Stimulated activated CD4-positive, alpha-beta T cell treated with anti-CD3 and anti-CD28 coated beads, Interleukin-12 subunit alpha, Interleukin-12 subunit beta, amount 100 ng/mL, for 48 hours (primary cell): ENCODE measurements around the gene ARFIP2.
"Not testable (repeated sequence)": the region's sequence is repeated elsewhere in the genome, so short reads cannot be mapped to it uniquely, and the experiment has no call there.

Experiments used
- DNase-seq, 3 donors: peaks; one replicate each; pipeline ENCODE4 v3.0.0-alpha.2; 2020; ENCODE audit warnings: low read depth in 2 of 3, low spot score in 1 of 3

Gene ARFIP2

DNA sequence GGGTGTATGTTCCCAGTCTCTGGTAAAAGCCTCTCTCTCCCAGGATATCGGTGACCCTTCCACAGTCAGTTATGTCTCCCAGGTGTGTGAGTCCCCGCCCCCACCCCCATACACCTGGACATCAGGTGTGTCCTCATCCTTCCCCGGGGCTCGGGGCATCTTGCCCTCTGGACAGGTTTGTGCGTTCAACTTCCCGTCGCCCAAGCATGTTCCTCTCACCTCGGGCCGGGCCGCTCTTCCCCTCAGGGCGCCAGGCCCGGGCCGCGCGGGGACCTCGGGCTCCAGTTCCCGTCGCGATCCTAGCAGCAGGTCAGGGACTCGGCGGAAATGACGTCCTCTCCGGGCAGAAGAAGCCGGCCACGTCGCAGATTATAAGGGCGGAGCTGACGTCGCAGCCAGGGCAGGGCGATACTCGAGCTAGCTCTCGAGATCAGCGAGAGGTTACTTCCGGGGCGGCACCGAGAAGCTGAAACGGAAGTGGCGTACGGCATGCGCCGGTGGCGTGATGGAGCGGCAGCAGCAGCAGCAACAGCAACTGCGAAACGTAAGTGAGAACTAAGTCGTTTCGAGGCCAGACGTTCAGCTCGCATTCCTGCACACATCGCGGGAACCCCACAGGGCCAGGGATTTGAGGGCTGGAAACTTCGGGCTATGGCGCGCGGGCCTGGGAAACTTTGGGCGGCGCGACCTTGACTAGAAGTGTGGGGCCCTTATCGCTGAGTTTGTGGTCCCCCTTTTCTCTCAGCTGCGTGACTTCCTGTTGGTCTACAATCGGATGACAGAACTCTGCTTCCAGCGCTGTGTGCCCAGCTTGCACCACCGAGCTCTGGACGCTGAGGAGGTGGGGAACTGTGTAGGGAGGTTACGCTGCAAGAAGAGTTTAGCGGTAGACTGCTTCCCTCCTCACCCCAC, at the start of gene ARFIP2, which contains the start of gene TIMM10B:
TSS of gene ARFIP2 (minus strand) at position 320 of the 912 bp plus-strand sequence. CDS start 910 bp downstream, outside the sequence.
TSS of gene TIMM10B (plus strand) at position 490 of the 912 bp plus-strand sequence. CDS start at position 506, 16 bp downstream.
- peak; percentile 92 to 97 (median 95) for DNase-seq

DNA sequence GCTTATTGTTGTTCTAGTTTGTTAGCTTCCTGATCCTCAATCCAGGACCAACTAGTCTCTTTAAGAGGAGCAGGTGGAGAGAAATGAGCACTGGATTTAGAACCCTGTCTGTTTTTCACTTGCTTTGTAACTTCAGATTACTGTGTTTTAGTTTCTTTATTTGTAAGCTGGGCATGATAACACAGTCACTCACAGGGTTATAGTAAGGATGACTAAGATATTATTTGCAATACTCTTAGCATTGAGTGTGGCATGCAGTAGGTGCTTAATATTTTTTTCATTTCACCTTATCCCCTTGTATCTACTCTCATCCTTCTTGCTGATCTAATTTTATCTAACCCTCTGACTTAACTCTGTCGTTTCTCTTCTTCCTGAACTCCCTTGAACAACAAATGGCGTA, 49.7 kb upstream of the ARFIP2 start:
- DNase-seq: no peak

DNA sequence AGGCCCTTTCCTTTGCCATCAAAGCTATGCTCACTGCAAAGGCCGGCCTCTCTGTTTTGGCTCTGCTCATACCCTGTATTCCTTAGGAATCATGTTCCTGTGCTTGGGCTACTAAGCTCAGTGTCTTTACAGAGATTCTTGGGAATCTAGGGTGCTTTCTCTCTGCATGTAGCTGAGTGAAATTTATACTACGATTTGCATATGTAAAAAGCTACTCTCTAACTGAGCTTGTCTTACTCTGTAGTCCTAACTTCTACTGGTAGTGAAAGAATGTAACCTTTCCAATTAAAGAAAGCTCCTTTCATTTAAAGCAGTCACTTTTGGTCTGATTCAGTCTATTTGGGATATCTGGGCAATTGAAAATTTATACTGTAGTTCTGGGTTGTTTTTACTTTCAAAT, 48.1 kb upstream of the ARFIP2 start:
- DNase-seq: no peak

DNA sequence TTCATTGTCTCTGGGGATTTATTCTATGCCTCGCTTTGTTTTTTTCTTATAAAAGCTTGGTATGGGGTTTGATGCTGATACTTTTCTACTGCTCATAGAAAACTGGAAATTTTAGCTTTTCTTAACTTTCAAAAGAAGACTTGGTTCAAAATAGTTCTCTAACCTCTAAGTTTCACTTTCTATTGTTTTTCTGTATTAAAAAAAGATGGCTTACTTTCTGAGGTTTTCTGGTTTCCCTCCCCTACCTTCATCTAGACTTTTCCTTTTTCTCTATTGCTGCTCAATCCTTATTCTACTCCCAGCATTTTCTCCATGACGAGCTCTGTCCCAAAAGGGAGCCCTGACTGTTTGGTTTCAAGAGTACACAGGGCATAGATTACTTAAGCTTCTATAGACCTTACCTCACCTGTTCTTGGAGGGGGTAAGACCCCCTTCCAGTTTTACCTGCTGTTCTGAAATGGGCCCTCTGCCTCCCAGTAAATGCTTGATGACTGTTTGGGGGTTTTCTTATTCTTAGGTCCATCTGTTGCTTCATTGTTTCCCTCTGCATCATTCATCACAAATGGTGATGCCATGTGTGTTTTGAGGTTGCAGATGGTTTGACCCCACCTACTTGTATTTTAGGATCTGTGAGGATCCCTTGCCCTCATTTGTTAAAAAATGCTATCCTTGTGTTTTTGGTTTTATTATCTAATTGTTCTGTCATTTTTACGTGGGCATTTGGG, 45.4 kb upstream of the ARFIP2 start:
- no peak for DNase-seq

DNA sequence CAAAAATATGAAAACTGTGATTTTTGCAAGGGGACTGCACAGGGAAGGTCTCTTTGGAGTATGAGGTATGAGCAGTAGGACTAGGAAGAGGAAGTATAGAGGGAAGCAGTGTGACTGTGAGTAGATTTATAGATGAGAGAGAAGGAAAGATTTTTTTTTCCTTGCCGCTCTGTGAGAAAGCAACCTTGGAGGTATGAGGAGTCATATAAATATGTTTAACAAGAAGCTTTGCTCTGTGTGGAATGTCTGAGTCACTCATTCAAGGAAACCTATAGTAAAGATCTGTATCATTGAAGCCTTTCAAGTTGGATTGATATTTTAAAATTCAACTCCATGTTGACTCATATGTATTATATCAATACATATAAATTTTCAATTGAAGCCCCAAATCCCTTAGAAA, 42.1 kb upstream of the ARFIP2 start:
- DNase-seq: no peak

- not testable (repeated sequence) for DNase-seq
Observed at GRCh38 chr11:6521946-6522345, 40.8 kb upstream of the ARFIP2 start.

- DNase-seq: no peak
Observed at GRCh38 chr11:6520265-6520664, 39.1 kb upstream of the ARFIP2 start.

GRCh38 chr11:6516865-6517264, 35.7 kb upstream of the ARFIP2 start:
- DNase-seq: no peak

- no peak for DNase-seq
Observed at GRCh38 chr11:6505577-6506240, 24.6 kb upstream of the ARFIP2 start.

DNA sequence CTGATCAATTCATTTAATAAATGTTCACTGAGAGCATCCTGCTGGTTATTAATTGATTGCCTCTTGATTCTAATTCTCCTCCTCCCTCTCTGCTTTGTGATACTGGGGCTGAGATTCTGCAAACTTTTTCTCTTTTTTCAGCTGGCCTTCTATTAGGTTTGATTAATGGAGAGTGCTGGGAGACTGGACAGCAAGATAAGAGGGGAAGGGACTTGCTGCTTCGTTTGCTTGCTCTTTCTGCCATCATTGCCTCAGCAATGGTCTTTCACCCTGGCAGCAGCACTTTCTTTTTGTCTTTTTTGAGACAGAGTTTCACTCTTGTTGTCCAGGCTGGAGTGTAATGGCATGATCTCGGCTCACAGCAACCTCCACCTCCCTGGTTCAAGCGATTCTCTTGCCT, 23.0 kb upstream of the ARFIP2 start:
- no peak for DNase-seq

DNA sequence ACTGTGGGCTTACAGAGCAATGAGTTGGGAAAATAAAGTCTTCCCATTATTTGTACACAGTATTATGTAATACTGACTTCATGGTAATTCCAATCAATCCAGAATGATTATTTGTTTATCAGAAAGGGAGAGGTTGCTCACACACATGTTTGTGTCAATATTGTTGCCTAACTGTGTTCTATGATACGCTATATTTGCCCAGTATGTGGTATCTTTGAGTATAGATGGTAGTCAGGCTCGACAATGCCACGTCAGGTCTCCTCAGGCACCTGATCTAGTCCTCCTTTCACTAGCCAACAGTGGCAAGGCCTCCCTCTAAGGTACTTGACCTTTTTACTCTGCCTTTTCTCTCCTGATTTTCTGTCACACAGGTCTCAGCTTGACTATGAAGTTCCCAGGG, 21.3 kb upstream of the ARFIP2 start:
- DNase-seq: no peak

- no peak for DNase-seq
Observed at GRCh38 chr11:6498544-6498943, 17.4 kb upstream of the ARFIP2 start.

GRCh38 chr11:6498121-6498520, 17.0 kb upstream of the ARFIP2 start:
- DNase-seq: no peak

DNA sequence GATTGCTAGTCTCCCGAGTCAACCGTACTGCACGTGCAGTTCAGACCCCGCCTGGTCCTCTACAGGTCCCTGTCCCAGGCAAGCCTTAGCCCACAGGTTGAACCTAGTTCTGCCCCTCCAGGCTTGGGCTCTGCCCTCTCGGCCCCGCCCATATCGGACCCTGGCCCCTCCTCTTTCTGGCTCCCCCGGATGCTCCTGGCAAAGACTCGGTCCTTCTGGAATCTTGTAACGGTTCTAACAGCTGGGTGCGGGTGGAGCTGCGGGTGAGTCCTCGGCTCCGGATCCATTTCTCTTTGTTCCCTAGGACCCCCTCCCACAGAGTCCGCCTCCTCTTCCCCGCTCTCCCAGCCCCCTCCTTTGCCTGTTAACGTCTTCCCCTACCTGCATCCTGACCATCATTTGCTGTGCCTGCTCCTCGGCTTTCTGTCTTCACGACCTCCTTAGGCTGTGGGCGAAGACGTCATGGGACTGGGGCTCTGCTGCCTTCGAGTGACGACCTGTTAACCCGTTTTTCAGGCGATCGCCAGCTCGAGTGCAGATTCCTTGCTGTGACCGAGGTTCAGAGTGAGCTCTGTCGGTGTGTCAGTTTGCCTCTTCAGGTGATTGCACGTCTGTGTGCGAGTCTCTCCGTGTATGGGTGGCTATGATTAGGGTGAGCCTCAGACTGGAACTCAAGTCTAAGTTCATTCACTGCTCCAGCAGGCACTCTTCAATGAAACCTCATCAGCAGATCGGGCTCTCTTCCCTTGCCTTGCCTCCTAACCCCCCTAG, 16.1 kb upstream of the ARFIP2 start, which contains the start of gene DNHD1:
TSS of gene DNHD1 (plus strand) at position 212 of the 771 bp plus-strand sequence. CDS start 936 bp downstream, outside the sequence.
- DNase-seq: no peak

DNA sequence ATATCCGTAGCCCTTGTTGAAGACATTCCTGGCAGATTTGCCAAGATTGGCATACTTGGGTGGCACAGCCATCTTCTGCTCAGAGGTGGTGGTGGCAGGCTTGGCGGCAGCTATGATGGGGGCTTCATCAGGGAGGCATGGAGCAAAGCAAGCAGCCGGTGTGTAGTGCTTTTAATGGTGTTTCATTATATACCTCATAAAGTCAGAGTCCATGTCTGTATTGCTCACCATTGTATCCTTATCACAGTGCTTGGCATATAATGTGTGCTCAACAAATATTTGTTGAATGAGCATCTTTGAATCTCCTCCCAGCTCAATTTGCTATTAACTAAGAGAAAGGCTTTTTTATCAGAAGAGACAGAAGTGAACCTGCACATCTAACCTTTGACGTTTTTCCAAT, 8.2 kb upstream of the ARFIP2 start:
- DNase-seq: no peak

DNA sequence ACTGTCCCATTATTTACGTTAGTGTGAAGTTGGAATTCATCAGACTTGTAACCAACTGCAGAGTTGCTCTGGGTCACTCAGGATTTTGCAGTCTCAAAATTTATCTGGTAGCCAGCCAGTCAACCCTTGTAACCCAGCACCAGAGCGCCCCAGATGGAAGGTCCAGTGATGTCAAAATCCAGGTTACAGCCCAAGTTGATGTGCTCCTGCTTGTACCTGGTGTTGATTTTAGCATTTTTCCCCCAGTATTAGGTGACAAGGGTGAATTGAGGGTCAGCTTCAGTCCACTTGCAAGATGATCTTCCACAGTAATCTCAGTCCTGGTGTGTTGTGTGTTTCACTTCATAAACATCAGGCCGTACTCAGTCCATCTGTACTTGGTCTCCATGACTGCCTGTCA, 7.7 kb upstream of the ARFIP2 start:
- no peak for DNase-seq

DNA sequence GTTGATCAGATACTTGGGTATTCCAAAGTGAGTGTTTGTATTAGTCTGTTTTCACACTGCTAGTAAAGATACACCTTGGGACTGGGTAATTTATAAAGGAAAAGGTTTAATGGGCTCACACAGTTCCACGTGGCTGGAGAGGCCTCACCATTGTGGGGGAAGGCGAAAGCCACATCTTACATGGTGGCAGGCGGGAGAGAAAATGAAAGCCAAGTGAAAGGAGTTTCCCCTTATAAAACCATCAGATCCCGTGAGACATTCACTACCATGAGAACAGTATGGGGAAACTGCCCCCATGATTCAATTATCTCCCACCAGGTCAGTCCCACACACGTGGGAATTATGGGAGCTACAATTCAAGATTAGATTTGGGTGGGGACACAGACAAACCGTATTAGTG, 7.2 kb upstream of the ARFIP2 start:
- DNase-seq: no peak

DNA sequence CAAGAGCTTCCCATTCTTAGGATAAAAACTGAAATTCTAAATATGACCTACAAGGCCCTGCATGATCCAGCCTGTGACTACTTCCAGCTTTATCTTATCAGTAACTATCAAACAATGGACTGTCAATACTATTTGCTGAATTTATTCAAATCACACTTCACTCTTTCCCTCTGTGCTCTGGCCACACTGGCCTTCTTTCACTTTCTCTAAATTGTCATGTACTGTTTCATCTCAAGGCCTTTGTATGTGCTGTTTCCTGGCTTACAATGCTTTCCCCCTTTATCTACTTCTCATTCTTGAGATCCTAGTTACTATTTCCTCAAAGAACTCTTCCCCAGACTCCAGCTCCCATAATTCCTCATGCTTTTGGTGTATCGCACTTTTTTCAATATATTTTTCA, 5.8 kb upstream of the ARFIP2 start:
- no peak for DNase-seq

DNA sequence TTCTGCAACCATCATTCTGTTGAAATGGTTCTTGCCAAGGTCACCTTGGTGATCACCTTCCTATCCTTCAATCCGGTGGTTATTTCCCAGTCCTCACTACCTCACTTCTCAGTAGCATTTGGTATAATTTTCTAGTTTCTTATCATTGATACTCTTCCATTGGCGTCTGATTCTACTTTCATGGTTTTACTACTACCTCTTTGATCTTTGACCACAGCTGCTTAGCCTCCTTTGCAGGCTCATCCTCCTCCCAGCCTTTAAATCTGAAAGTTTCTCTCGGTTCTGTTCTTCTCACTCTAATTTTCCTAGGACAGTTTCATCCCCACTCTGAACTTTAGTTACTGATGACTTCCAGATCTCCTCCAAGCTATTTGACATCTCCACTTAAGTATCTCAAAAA, 5.1 kb upstream of the ARFIP2 start:
- DNase-seq: no peak

DNA sequence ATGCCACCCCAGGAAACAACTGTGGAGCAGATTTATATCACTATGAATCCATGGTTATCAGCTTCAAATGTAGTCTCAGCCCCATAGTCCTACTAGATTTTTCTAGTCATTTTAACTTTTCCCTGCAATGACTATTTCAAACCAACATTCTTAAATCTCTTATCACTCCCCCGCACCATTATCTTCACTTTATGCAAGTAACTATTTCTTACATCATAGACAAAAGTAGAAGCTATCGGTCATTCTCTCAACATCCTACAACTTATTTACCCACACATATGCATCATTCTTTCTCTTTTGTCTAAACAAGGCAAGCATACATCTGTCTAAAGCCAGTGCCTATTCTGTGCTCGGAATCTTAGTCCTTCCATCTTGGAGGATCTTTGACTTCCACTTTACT, 4.5 kb upstream of the ARFIP2 start:
- no peak for DNase-seq

GRCh38 chr11:6483015-6483414, 1.9 kb upstream of the ARFIP2 start:
- DNase-seq: no peak
